Astrocyte (in vitro differentiated cells and primary cell): ENCODE results near the gene PLXNC1.

ENCODE experiments used
- EZH2 ChIP-seq: IDR thresholded peaks from 2 replicates; pipeline ENCODE4 v1.6.1; 2012; ENCODE audit warnings: mild to moderate bottlenecking, low read length, inconsistent platforms; ENCODE audit not compliant: insufficient read depth
- TF ChIP-seq, protein P1 (sequence below): IDR thresholded peaks from 2 replicates; pipeline ENCODE4 v1.5.1; 2011; ENCODE audit warnings: low read depth, mild to moderate bottlenecking, inconsistent platforms, low read length, moderate library complexity; ENCODE audit not compliant: insufficient read depth

- TF ChIP-seq, protein P1, sequence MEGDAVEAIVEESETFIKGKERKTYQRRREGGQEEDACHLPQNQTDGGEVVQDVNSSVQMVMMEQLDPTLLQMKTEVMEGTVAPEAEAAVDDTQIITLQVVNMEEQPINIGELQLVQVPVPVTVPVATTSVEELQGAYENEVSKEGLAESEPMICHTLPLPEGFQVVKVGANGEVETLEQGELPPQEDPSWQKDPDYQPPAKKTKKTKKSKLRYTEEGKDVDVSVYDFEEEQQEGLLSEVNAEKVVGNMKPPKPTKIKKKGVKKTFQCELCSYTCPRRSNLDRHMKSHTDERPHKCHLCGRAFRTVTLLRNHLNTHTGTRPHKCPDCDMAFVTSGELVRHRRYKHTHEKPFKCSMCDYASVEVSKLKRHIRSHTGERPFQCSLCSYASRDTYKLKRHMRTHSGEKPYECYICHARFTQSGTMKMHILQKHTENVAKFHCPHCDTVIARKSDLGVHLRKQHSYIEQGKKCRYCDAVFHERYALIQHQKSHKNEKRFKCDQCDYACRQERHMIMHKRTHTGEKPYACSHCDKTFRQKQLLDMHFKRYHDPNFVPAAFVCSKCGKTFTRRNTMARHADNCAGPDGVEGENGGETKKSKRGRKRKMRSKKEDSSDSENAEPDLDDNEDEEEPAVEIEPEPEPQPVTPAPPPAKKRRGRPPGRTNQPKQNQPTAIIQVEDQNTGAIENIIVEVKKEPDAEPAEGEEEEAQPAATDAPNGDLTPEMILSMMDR, result no peak
- TF ChIP-seq EZH2, result no peak
These were observed 4.1 kb downstream of the PLXNC1 start for GRCh38 chr12:94152292-94153078.
